ENCODE measurements around the gene DACH2.
"Not testable (repeated sequence)": the region's sequence is repeated elsewhere in the genome, so short reads cannot be mapped to it uniquely, and the experiment has no call there.

The DACH2 gene

GRCh38 chrX:86148024-86148511, at the start of gene DACH2:
Gene DACH2 (plus strand): TSS chrX:86148451.
- DNase-seq, result peak; percentile 45 to 47

GRCh38 chrX:86102341-86102740, 45.9 kb upstream of the DACH2 start:
- no peak for DNase-seq

DNA sequence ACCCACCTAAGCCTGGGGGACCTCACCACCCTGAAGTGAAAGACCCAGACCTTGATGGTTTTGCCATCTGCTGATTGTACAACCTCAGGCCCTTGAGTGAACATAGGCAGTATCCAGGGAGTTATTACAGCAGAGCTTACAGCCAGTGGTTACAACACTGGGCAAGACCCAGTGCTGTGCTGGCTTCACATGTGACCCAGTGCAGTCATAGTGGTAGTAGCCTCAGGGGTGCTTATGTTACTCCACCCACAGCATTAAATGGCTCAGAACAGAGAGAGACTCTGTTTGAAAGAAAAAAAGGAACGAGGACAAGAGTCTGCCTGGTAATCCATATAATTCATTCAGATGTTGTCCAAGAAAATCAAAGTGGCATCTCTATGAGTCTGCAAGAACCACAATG, 45.2 kb upstream of the DACH2 start:
- DNase-seq, result no peak

- no peak for DNase-seq
Observed at GRCh38 chrX:86104526-86104925, 43.7 kb upstream of the DACH2 start.

GRCh38 chrX:86121916-86122315, 26.3 kb upstream of the DACH2 start:
- no peak for DNase-seq

DNA sequence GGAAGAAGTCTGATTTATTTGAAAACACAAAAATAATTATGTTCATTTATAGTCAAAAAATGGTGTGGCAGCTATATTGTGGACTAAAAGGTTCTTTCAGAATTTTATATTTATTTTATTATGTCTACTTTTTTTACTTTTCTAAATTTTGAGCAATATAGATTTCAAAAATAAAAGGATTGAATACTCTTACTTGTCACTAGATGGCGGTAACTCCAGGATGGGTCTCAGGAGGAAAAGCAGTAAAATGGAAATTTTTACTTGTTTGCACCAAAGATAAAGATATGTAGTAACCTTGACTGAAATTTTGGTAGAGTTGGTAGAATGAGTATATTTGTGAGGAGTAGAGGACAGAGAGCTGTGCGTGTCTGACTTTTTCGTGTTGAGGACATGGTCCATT, 14.5 kb upstream of the DACH2 start:
- DNase-seq, result no peak

GRCh38 chrX:86137071-86137470, 11.2 kb upstream of the DACH2 start:
- DNase-seq, result no peak

DNA sequence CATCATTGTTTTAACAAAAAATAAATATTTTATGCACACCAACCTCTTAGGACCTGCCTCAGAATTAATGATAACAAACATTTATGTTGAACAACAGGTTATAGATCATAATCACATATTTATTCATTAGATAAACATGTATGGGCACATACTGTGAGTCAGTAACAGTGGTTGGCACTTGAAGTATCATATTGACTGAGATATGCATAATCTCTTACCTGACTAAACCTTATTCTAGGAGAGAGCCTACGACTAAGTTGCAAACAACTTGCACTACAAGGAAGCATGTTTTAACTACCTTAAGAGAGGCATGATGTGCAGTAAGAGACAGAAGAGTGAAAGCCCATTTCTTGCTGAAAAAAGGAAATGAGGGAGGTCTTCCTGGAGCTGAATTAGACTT, 6.5 kb upstream of the DACH2 start:
- no peak for DNase-seq

- DNase-seq, result no peak
Observed at GRCh38 chrX:86146102-86146501, 2.1 kb upstream of the DACH2 start.

GRCh38 chrX:86148594-86148993, 343 bp downstream of the DACH2 start:
- DNase-seq, result no peak

GRCh38 chrX:86149119-86149518, 868 bp downstream of the DACH2 start:
- DNase-seq, result no peak

GRCh38 chrX:86154553-86154952, 6.3 kb downstream of the DACH2 start:
- DNase-seq, result no peak

GRCh38 chrX:86171366-86171765, 23.1 kb downstream of the DACH2 start:
- DNase-seq, result no peak

GRCh38 chrX:86178906-86179305, 30.7 kb downstream of the DACH2 start:
- DNase-seq, result no peak

DNA sequence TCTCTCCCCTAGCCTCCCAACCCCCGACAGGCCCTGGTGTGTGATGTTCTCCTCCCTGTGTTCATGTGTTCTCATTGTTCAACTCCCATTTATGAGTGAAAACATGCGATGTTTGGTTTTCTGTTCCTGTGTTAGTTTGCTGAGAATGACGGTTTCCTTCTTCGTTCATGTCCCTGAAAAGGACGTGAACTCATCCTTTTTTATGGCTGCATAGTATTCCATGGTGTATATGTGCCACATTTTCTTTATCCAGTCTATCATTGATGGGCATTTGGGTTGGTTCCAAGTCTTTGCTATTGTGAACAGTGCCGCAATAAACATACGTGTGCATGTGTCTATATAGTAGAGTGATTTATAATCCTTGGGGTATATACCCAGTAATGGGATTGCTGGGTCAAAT, 33.1 kb downstream of the DACH2 start:
- DNase-seq, result not testable (repeated sequence)

- no peak for DNase-seq
Observed at GRCh38 chrX:86192827-86193226, 44.6 kb downstream of the DACH2 start.

DNA sequence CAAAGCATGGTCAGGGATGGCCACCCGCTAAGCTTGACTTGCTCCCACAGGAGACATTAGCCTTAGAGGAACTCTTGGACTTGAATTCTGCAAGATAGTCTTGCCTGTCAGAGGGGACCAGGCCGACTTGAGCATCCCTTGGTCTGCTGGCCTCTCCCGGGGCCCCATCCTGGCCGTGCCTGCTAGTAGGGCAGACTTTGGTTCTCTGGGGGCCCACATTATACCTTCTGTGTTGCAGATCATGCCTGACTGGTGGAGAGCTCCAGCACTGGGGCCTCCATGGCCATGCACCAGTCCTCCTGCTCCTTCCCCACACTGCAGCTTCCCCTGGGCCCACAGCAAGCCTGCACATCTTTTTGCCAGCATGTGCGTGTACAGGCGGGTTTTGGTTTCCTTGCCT, 46.5 kb downstream of the DACH2 start:
- DNase-seq, result no peak

GRCh38 chrX:86195343-86195742, 47.1 kb downstream of the DACH2 start:
- DNase-seq, result no peak

GRCh38 chrX:86197815-86198214, 49.6 kb downstream of the DACH2 start:
- DNase-seq, result no peak

- DNase-seq, result no peak
Observed at GRCh38 chrX:86210772-86211171, 62.5 kb downstream of the DACH2 start.

DNA sequence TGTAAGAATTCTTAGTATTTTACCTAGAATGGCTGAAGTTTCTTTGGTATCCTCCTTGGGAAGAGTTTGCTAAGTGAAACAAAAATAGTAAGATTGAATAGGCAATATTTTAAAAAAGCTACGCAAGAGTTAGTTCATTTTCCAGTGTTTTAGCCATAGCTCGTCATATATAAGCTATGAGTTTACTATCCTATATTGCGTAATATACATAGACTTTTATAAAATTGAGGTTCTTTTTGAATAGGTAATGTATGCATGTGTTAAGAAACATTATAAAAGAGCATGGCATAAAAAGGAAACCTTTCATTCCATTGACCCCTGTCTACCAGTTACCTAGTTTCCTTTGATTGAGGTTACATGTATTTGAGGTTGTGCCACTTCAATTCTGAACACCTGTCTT, 67.0 kb downstream of the DACH2 start:
- DNase-seq, result no peak

DNA sequence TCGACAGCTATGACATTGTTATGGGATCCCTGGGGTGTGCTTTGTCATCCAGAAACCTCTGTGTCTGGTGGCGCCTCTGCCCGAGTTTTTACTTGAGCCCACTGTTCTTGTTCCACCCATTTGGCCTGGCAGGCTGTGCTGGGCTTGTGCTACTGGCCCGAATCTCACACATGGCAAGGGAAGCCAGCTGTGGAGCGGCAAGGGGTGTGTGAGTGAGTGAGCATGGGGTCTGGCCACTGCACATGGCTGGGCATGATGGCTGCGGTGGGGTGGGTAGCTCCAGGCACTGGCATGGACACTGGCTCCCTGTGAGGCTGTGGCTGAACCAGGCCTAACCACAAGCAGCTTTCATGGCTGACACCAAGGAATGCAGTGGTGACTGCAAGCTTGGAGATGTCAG, 89.2 kb downstream of the DACH2 start:
- DNase-seq, result no peak

DNA sequence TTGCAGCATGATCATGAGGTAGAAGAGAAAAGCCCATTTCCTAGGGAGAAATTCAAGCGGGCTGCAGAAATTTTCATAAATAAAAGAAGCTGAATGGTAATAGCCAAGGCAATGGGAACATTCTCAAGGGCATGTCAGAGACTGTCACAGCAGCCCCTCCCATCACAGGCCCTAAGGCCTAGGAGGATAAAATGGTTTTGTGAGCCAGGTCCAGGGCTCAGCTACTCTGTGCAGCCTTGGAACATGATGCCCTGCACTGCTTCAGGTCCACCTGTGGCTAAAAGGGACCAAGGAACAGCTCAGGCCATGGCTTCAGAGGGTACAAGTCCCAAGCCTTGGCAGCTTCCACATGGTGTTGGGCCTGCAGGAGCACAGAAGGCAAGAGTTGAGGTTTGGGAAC, 93.3 kb downstream of the DACH2 start:
- DNase-seq, result no peak

DNA sequence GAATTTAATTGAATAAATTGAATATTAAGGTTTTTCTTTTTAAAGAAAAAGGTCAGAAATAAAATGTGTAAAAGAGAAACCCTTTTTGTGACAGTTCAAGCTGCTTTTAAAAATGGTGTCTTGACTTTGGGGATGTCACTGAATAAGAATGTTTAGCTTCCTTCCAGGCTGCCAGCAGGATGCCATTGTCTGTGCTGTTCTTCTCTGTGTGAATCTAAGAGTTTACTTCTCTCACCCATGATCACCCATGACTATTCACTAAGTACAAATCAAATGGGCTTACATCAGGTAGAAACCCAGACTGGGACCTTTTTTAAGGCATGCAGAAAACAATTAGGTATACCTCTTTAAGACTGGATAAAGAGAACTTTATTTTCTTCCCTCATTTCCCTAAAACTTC, 115.3 kb downstream of the DACH2 start:
- DNase-seq, result no peak

GRCh38 chrX:86295293-86295692, 147.0 kb downstream of the DACH2 start:
- DNase-seq, result no peak

- no peak for DNase-seq
Observed at GRCh38 chrX:86322913-86323312, 174.7 kb downstream of the DACH2 start.

Data from CD4-positive, alpha-beta T cell treated with Interleukin-4 for 1 hour (primary cell).